C4-2B (cell line): ENCODE results near the gene OR4K2.

Experiments
- H3K27ac ChIP-seq: fragments of 450-650 bp; 2 replicates; pipeline ENCODE4 v1.5.1; 2017
- CTCF ChIP-seq: fragments of 450-650 bp; conservative IDR thresholded peaks from 2 replicates; pipeline ENCODE4 v1.5.1; 2017; ENCODE audit warnings: mild to moderate bottlenecking
- ZFX ChIP-seq: fragments of 450-650 bp; IDR thresholded peaks from 2 replicates; pipeline ENCODE4 v1.6.1; 2017

The OR4K2 gene

DNA sequence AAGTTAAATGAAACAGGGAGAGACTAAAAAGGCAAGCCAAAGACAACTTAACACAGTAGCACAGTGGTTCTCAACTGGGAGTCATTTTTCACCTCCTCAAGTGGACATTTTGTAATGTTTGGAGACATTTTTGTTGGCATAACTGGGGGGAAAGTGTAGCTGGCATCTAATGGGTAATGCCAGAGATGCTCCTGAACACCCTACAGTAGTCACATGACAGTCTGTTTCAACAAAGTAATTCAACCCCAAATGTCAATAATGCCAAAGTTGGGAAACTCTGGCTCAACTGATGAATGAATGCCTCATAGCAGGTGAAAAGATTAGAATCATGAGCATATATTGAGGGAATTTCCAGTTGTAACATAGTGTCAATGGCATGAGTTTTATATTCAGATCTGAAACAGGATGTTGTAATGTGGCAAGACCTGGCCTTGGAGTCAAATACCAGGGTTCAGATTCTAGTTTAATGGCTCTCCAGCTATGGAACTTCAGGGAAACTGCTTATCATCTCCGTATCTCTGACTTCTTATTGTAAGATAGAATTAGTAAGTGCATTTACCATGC, 43.1 kb downstream of the OR4K2 start:
- no peak overlapping the region for H3K27ac ChIP-seq
- no peak for TF ChIP-seq ZFX
- no peak for TF ChIP-seq CTCF

GRCh38 chr14:19918553-19919264, 43.8 kb downstream of the OR4K2 start:
- no peak overlapping the region for H3K27ac ChIP-seq
- TF ChIP-seq CTCF (no peak), ZFX (no peak)

GRCh38 chr14:19920021-19920657, 45.2 kb downstream of the OR4K2 start, which contains the start of gene OR4K5:
TSS of gene OR4K5 (plus strand) at chr14:19920607. CDS start at chr14:19920607, 0 bp downstream.
- TF ChIP-seq CTCF (no peak), ZFX (no peak)
- no peak within 1 kb of the TSS for H3K27ac ChIP-seq

DNA sequence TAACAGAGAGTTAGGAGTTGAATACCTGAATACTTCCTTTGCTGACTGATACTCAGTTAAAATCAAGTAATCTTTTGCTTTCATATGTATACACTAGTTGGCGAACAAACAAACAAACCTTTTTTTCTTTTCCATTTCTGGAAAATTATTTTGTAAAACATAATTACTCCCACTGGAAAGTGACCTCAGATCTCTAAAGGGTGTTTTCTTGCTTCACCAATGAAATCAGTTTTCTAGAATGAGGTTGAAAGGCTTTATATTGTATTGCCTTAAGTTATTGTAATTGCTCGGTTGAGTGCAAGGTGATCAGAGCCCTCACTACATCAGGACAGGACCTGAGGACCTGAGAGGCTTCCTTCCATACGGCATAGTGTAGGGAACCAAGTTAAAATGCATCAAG, 55.7 kb downstream of the OR4K2 start, which contains the start of gene OR4K1:
OR4K1 (plus strand) TSS at position 301 of the 400 bp plus-strand sequence. CDS start 4,750 bp downstream, outside the sequence.
- H3K27ac ChIP-seq, result no peak within 1 kb of the TSS

More for the DNA sequence above, 55.7 kb downstream of the OR4K2 start, which contains the start of gene OR4K1:
- TF ChIP-seq ZFX, result no peak
- no peak for TF ChIP-seq CTCF
